Epithelial cell of prostate (primary cell): Measurements from ENCODE around the gene RASIP1.
"Not testable (repeated sequence)": the region's sequence is repeated elsewhere in the genome, so short reads cannot be mapped to it uniquely, and the experiment has no call there.

Source experiments
- DNase-seq: peaks from one replicate; pipeline ENCODE4 v3.0.0-alpha.2; 2011; ENCODE audit warnings: low read depth, low spot score
- H3K27ac ChIP-seq: fragments of 450-650 bp; 2 replicates; pipeline ENCODE4 v1.5.1; 2017; ENCODE audit warnings: mild to moderate bottlenecking

Gene RASIP1

DNA sequence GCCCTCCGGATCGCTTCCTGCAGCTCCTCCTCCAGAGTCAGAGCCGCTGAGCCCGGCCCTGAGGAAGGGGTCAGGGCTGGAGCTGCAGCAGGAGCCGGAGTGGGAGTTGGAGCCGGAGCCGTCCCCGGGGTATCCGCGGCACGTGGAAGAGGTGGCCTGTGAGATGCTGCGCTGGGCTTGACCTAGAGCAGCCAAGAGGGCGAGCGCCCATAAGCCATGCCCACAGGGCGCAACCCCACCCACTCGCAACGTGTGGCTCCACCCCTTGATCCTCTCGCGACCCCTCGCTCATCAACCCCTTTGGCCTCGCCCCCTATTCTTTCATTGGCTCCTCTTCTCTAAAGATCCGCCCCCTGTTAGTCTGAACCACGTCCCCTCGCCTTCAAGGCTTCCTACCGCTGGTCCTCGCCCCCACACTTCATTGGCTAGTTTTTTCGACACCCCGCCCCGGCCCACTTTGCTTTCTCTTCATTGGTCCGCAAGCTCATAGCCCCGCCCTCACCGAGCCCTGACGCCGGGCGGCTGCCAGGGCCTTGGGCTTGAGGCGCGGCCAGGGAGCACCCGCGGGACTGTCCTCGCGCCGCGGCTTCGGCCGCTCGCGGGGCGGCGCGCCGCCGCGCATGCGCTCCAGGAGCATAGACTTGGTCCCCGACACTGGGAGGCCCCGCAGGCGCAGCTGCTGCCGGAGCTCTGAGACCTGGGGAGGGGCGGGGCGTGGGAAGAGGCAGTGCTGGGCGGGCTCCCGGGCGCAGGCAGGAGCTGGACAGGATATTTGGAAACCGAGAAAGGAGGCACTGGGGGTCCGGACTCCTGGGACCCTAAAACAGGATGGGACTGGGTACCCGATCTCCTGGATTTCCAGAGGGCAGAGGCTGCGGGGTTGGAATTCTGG lies 26.3 kb downstream of the RASIP1 start:
- peak; percentile 95 for DNase-seq

GRCh38 chr19:48713041-48713863 lies 27.2 kb downstream of the RASIP1 start:
- no peak for DNase-seq
- no peak overlapping the region for H3K27ac ChIP-seq

More for the DNA sequence above, 26.3 kb downstream of the RASIP1 start:
- peak overlapping the region; percentile 48 for H3K27ac ChIP-seq

- DNase-seq: no peak
- no peak overlapping the region for H3K27ac ChIP-seq
Observed at GRCh38 chr19:48711106-48711662, 29.2 kb downstream of the RASIP1 start.

GRCh38 chr19:48708471-48708870 lies 31.9 kb downstream of the RASIP1 start:
- no peak overlapping the region for H3K27ac ChIP-seq
- DNase-seq: no peak

- no peak for DNase-seq
- no peak overlapping the region for H3K27ac ChIP-seq
Observed at GRCh38 chr19:48705431-48705830, 35.0 kb downstream of the RASIP1 start.

DNA sequence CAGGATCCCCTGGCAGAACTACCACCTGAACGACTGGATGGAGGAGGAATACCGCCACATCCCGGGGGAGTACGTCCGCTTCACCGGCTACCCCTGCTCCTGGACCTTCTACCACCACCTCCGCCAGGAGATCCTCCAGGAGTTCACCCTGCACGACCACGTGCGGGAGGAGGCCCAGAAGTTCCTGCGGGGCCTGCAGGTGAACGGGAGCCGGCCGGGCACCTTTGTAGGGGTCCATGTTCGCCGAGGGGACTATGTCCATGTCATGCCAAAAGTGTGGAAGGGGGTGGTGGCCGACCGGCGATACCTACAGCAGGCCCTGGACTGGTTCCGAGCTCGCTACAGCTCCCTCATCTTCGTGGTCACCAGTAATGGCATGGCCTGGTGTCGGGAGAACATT lies 37.1 kb downstream of the RASIP1 start:
- no peak for DNase-seq
- H3K27ac ChIP-seq: no peak overlapping the region

- no peak overlapping the region for H3K27ac ChIP-seq
- no peak for DNase-seq
Observed at GRCh38 chr19:48702701-48703100, 37.7 kb downstream of the RASIP1 start.

- DNase-seq: no peak
- H3K27ac ChIP-seq: peak overlapping the region; percentile 18
Observed at GRCh38 chr19:48698046-48698445, 42.4 kb downstream of the RASIP1 start.

DNA sequence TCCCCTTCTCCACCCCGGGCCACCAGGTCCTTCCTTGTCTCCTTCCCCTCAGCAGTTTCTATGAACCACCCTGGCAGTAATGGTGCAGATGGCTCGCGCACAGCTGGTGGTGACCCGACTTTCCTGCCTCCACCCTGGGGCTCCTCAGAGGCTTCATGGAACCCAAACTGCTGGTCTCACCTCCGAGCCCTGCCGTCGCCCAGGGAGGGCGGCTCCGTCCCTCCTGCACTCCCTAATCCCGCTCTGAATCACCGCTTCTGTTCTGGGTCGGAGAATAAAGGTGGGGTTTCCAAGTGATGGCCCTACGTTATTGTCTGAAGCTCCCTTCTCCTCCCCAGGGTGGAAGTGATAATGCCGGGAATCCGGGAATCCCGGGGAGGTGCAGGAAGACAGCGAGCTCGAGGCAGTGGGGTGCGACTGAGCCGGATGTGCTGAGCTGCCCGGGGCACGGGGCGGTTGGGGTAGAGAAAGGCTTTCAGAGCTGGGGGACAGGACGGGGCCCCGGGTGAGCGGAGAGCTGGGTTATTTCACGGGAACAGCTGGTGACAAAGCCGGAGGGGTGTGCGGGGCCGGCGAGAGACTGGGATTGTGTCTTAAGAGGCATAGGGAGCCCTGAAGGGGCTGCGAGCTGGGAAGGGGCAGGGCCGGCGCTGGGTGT lies 43.9 kb downstream of the RASIP1 start:
- no peak for DNase-seq
- peak overlapping the region; percentile 43 for H3K27ac ChIP-seq

DNA sequence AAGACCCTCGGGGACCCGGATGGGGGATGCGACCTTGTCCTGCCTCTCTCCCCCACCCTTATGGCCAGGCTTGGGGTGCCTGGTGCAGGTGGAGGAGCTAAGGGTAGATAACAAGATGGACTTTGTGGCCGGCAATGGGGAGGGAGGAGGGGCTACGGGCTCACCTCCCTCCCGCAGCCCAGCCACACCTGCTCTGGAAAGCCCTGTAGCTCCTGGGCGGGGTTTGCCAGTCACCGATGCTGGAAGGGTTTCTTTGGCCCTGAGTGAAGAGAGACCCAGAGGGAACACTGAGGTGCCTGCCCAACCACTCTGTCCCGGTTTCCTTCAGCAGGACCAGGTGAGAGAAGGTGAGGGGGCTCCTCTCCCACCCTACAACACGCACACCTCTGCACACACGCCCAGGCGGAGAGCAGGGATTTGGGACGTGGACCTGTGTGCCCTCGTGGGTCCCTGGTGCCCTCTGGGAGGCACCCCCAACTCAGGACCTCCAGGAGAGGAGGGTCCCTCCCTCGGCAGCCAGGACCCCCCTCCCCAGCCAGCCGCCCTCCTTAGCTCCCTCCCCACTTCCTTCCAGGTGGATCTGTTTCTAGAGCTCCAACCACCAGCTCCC lies 44.6 kb downstream of the RASIP1 start, which contains the start of gene FUT2:
Gene FUT2, plus strand, starts transcription at position 229 of the 610 bp plus-strand sequence. CDS start 6,986 bp downstream, outside the sequence.
- no peak for DNase-seq
- peak within 1 kb of the TSS; percentile 43 for H3K27ac ChIP-seq

DNA sequence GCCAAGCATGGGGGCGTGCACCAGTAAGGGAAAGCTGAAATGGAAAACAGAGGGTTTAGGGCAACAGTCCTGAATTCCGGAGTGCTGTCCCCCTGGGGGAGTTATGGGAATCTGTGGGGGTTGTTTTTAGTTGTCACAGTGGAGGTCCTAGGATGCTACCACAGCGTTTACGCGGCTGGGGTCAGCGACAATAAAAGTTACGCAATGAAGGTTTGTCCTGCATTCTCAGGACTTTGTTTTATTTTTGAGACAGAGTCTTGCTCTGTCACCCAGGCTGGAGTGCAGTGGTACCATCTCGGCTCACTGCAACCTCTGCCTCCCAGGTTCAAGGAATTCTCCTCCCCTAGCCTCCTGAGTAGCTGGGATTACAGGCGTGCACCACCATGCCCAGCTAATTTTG lies 46.8 kb downstream of the RASIP1 start:
- DNase-seq, H3K27ac ChIP-seq: not testable (repeated sequence)

DNA sequence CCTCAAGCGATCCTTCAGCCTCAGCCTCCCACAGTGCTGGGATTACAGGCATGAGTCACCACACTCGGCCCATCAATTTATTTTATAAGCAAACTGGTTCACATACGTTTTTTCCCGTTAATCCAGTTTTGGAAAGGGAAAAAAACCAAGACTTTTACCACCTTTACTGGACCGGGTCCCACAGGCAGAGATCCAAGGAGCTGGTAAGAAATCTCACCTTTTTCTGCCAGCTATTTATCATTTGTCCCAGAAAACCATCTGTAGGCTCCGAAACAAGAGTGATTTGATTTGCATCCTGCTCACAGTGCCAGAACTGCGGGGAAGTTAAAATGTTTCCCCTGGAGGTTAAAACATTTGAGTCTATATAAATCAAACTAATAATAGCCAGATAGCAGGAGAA lies 51.0 kb downstream of the RASIP1 start:
- H3K27ac ChIP-seq: no peak overlapping the region
- no peak for DNase-seq

- DNase-seq: no peak
- H3K27ac ChIP-seq: no peak overlapping the region
Observed at GRCh38 chr19:48687776-48688175, 52.6 kb downstream of the RASIP1 start.

GRCh38 chr19:48686637-48687036 lies 53.8 kb downstream of the RASIP1 start:
- not testable (repeated sequence) for DNase-seq, H3K27ac ChIP-seq

DNA sequence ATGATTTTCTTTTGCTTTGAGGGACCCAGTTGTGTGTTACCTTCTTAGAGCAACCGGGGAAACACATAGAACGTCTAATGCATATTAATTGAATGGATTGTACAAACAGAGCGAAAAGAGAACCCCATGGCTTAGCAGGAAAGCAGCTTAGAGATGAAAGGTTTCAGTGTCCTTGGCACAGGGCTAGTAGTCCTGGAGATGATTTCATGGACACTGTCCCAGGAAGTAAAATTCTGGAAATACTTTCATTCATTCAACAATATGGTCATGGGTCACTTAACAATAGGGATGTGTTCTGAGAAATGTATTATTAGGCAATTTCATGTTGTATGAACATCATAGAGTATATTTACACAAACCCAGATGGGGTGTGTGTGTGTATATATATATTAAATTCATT lies 54.3 kb downstream of the RASIP1 start:
- DNase-seq: no peak
- H3K27ac ChIP-seq: no peak overlapping the region

DNA sequence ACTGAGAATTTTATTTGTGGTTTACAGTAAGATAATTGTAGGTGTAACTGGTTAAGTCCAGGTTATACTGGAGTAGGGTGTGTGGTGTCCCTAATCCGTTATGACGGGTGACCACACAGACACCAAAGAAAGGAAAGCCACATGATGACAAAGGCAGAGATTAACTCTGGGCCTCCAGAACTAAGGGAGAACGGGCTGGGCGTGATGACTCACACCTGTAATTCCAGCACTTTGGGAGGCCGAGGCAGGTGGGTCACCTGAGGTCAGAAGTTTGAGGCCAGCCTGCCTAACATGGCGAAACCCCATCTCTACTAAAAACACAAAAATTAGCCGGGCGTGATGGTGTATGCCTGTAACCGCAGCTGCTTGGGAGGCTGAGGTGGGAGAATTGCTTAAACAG lies 54.8 kb downstream of the RASIP1 start:
- H3K27ac ChIP-seq: no peak overlapping the region
- DNase-seq: no peak

DNA sequence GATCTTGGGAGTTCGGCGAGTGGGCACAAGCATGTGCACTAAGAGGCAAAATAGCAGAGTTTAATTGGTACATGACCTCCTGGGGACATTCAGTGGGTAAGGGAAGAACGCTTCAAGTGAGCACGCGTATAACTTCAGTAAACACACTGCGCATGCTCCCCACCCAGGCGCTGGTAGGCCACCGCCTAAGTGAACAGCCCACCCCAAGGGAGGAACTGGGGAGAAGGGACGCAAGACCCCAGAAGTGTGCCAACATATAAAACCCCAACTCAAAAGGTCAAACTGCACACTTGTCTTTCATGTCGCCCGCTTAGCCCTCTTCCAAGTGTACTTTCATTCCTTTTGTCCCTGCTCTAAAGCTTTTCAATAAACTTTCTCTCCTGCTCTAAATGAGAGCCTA lies 57.1 kb downstream of the RASIP1 start:
- no peak for DNase-seq
- H3K27ac ChIP-seq: no peak overlapping the region

DNA sequence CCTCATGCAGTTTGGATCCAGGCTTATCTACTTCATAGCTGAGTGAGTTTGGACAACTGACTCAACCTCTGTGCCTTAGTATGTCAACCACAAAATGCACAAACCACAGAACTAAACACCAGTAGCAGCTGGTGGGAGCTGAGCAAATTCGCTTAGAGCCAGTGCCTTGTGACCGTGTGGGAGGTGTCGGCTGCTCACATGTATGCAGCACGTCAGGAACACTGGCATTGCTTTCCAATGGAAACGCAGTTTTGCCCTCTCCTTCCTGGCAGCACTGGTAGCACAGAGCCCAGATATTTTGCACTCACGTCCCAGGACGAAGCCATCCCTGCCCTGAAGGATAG lies 59.3 kb downstream of the RASIP1 start:
- no peak for DNase-seq
- no peak overlapping the region for H3K27ac ChIP-seq

DNA sequence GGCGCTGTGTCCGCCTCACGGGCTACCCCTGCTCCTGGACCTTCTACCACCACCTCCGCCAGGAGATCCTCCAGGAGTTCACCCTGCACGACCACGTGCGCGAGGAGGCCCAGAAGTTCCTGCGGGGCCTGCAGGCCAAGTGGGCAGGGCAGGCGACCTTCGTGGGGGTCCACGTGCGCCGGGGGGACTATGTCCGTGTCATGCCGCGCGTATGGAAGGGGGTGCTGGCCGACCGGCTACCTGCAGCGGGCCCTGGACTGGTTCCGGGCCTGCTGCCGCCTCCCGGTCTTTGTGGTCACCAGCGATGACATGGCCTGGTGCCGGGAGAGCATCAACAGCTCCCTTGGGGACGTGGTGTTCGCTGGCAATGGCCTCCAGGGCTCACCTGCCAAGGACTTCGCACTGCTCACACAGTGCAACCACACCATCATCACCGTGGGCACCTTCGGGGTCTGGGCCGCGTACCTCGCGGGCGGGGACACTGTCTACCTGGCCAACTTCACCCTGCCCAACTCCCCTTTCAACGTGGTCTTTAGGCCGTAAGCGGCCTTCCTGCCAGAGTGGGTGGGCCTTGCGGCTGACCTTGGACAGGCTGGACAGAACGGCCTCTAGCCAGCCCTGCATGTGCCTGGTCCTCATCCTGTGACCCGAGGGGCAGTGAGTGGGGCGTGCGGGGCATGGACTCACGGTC lies 59.8 kb downstream of the RASIP1 start:
- DNase-seq: no peak
- no peak overlapping the region for H3K27ac ChIP-seq
